AG08395 (cell line): ENCODE data around the gene KCNH4.
A peak's percentile ranks its signal among the peaks of the same experiment; 100 is the strongest.
"Not testable (repeated sequence)": the region's sequence is repeated elsewhere in the genome, so short reads cannot be mapped to it uniquely, and the experiment has no call there.

Experiments
- DNase-seq: peaks from one replicate; pipeline ENCODE4 v3.0.0; 2012; ENCODE audit warnings: mixed read lengths, low spot score

The KCNH4 gene

DNA sequence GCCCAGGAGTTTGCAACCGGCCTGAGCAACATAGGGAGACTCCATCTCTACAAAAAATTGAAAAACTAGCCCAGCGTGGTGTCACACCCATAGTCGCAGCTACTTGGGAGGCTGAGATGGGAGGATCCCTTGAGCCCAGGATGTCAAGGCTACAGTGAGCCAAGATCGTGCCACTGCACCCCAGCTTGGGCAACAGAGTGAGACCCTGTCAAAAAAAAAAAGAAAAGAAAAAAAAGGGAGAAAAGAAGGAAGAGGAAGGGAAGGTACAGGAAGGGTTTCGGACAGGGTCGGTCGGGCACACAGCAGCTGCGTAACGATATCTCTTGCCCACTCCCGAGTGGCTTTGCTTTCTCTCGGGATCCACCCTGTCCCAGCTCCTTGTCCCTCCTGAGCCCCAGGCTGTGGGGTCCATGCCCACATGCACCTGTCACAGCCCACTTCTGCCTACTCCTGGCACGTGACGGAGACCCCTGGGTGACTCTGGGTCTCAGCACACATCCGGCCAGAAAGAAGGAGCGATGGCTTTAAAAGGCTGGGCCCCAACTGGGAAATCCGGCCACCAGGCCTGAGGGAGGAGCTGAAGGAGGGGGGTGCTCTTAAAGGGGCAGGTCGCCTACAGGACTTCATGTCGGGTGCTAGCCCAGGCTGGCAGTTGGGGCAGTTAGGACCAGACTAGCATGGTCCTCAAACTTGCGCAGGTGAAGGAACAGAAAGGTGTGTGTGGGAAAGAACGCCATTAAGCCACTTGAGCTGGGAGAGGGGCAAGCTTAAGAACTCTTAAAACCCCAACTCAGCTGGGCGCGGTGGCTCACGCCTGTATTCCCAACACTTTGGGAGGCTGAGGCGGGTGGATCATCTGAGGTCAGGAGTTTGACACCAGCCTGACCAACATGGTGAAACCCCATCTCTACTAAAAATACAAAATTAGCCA, 13.3 kb upstream of the KCNH4 start, which contains the start of gene GHDC:
GHDC (minus strand) TSS at position 526 of the 931 bp plus-strand sequence. CDS start 913 bp downstream, outside the sequence.
- peak; percentile 88 for DNase-seq

DNA sequence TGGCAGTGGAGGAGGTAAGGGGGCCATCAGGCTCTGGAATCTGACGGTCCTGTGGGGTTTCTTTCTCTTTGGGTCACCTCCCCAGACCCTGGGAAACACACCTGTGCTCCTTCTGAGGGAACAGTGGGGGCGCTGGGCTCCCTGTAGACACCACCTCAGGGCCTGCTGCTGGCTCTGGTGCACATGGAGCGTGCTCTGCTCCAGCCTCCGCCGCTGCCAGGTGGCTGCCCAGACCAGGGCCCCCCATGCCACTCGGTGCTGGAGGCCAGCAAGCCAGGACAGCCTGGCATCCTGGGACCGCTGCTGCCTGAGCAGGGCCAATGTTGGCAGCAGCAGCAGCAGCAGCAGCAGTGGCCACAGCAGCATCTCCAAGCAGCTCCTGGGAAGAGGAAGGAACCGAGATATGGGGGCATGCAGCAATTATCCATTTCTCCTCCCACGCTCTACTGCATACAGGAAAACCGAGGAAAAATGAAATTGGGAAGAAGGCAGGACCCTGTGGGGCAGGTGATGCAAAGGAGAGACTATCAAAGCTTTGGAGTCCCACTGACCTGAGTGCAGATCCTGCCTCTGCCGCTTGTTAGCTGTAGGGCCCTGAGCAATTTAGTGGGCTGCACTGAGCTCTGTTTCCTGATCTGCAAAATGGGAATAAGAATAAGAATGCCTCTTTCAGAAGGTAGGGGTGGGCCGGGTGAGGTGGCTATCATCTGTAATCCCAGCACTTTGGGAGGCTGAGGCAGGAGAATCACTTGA, 12.4 kb upstream of the KCNH4 start:
- DNase-seq, result no peak

GRCh38 chr17:42192189-42193126, 11.5 kb upstream of the KCNH4 start:
- no peak for DNase-seq

DNA sequence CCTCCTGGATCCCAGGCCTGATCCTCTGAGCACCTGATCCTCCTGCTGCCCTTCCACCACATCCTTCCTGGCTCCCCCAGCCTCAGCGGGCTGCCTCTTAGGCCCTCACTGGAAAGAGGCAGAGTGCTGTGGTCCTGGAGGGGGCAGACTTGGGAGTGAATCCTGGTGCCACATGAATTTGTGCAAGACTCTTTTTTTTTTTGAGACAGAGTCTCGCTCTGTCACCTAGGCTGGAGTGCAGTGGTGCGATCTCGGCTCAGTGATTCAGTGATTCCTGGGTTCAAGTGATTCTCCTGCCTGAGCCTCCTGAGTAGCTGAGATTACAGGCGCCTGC, 10.3 kb upstream of the KCNH4 start:
- DNase-seq, result no peak

DNA sequence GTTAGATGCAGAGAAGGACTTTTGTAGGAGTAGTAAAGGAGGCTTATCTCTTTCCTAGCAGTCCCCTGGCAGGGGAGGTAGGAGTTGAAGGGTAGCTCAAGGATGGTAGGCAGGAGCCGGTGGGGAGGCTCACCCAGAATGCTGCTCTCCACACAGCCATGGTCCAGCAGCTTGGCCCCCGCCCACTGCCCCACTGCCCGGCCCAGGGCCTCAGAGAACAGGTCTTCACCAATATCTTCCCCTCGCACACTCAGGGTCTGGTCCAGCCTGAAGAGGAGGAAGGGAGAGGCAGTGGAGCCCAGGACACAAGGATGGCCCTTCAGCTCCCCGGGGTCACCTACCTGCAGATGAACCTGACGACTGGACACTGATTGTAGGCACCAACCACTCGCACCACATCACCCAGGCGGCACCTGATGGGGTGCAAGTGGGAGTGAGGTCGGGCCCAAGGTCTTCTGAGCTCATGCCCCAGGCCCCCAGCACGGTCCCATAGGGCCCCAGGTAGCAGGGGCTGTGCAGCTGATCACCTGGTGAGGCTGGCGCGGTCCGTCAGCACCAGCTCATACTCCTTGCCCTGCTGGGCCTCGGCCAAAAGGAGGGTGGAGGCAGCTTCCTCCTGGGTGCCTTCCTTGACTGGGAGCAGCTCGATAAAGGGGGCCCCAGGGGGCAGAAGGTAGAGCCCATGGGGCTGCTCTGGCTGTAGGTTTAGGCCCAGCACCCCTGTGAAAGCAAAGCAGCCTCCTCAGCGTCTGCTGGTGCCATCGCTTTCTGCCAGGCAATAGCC, 9.7 kb upstream of the KCNH4 start:
- no peak for DNase-seq

- DNase-seq, result no peak
Observed at GRCh38 chr17:42189651-42189965, 8.7 kb upstream of the KCNH4 start.

GRCh38 chr17:42188749-42189650, 8.1 kb upstream of the KCNH4 start:
- no peak for DNase-seq

- no peak for DNase-seq
Observed at GRCh38 chr17:42187833-42188232, 6.9 kb upstream of the KCNH4 start.

DNA sequence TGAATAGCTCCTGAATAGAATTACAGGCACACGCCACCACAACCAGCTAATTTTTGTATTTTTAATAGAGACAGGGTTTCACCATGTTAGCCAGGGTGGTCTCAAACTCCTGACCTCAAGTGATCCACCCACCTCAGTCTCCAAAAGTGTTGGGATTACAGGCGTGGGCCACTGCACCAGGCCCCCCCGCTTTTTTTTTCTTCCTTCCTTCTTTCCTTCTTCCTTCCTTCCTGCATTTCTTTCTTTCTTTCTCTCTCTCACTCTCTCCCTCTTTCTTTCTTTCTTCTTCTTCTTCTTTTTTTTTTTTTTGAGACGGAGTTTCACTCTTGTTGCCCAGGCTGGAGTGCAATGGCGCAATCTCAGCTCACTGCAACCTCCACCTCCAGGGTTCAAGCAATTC, 5.2 kb upstream of the KCNH4 start:
- DNase-seq, result not testable (repeated sequence)

- DNase-seq, result no peak
Observed at GRCh38 chr17:42185621-42185930, 4.6 kb upstream of the KCNH4 start.

- no peak for DNase-seq
Observed at GRCh38 chr17:42184713-42185620, 4.0 kb upstream of the KCNH4 start, which contains the start of gene HCRT. Gene HCRT, minus strand, starts transcription at chr17:42185452. Its CDS starts 87 bp downstream, at chr17:42185365.

DNA sequence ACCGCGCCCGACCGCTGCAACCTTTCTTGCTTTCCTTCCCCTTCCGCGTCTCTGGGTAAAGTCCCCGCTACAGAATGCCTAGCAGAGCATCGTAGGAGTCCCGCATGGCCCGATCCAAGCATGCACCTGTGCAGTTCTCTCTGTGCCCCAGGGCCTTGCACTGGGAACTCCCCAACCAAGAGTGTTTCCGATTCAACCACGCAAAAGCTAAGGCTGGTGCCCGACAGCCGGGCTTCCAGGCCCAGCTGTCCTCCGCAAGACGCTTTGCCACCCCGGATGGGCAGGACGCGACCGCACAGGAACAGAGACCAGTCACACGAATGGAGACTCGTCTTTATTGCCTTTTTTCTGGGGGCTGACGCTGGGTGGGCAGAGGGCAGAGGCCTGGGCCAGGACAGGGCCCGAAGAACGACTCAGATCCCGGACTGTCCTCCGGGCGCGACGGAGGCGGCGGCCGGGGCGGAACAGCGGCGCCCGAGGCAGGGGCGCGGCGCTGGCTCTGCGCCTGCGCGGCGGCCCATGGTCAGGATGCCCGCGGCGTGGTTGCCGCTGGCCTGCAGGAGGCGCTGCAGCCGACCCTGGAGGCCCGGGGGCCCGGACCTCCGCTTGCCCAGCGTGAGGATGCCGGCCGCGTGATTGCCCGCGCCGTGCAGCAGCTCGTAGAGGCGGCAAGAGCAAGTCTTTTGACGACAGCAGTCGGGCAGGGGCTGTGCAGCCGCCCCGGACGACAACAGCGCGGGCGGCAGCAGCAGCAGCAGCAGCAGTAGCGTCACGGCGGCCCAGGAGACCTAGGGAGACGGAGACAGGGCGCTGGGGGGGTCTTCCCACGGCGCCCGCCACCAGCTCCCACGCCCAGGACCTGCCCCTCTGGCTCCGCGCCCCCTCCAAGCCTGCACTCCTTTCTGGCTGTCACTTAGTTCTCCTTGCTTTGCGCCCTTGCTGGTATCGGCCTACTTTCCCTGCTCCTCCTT, 3.1 kb upstream of the KCNH4 start:
- DNase-seq, result peak; percentile 91

DNA sequence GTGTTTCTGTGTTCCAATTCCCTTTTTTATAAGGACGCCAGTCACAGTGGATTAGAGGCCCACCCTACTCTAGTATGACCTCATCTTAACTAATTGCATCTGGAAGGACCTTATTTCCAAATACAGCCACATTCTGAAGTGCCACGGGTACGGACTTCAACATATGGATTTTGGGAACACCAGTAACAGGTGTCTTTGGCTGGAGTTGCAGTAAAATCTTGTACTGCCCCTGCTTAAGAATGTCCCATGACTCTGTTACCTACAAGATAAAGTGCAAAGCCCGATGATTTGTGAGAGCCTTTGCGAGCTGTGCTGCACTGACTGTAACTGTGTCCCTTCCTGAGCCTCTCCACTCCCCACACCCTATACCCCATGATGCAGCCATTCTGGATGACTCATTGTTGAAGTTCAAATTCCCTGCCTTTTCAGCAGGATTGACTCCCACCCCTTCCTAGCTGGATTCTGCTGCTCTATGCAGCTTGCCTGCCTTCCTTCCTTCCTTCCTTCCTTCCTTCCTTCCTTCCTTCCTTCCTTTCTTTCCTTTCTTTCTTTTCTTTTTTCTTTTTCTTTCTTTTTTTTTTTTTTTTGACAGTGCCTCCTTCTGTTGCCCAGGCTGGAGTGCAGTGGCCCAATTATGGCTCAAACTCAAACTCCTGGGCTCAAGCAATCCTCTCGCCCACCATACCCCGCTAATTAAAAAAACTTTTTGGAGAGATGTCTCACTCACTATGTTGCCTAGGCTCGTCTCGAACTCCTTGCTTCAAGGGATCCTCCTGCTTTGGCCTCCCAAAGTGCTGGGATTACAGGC, 2.2 kb upstream of the KCNH4 start:
- peak; percentile 25 for DNase-seq

GRCh38 chr17:42181851-42182207, 887 bp upstream of the KCNH4 start:
- no peak for DNase-seq

DNA sequence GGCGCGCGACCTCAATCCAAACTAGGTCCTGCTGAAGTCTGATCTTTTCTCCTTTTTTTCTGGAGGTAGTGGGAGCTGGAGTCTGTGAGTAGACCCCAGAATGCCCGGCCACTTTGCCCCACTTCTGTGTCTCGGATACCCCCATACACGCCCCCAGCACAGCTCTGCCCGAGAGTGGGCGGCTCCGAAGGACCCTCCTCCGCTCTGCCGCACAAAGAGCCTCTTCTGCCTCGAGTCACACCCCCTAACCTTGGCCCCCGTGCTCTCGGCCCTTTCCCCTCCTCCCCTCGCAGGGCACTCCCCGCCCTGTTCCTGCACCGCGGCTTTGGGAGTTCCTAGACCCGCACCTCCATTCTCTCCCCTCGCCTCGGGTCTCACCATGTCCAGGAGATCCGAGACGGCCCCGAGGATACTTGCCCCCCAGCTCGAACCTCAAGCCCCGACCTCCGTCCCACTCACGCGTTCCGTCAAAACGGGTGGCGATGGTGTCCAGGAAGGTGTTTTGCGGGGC, 476 bp downstream of the KCNH4 start:
- no peak for DNase-seq

DNA sequence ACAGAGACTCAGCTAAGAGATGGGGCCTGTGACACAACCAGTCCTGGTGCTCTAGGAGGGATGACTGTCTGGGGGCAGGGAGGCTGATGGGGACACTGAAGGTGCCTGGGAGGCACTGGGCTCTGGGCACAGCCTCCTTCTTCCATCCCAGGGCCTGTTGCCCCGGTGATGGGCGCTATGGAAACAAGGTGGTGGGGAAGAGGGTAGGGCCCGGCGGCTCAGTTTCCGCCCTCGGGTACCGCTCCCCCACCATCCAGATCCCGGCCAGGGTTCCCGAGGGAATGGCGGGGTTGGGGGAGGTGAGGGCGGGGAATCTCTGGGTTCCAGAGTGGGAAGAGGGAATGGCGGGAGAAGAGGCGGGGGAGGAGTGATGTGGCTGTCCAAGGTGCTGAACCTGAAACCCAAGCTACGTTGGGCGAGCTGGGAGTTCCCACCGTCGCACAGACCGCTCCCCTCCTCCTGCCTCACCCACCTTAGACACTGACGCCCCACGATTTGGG, 981 bp downstream of the KCNH4 start:
- peak; percentile 62 for DNase-seq

- no peak for DNase-seq
Observed at GRCh38 chr17:42179335-42179734, 1.6 kb downstream of the KCNH4 start.
